D721Med (cell line): ENCODE results near the gene ACTR5.

Experiments
- DNase-seq: peaks from one replicate; pipeline ENCODE4 v3.0.0; 2011; ENCODE audit warnings: low spot score; ENCODE audit not compliant: insufficient read length
- FAIRE-seq: peaks from 2 replicates; lab custom pipeline; 2011; peaks lifted over from hg19 to GRCh38; lab: Jason Lieb, UNC
- CTCF ChIP-seq: IDR thresholded peaks from 2 replicates; pipeline ENCODE4 v1.5.1; 2012; ENCODE audit warnings: mild to moderate bottlenecking, control low read depth; ENCODE audit not compliant: insufficient read depth; ENCODE audit errors: missing control alignments

The ACTR5 gene

GRCh38 chr20:38769376-38770295, 21.4 kb downstream of the ACTR5 start:
- DNase-seq (no peak), FAIRE-seq (no peak)
- TF ChIP-seq CTCF, result no peak

GRCh38 chr20:38770546-38770945, 22.3 kb downstream of the ACTR5 start:
- DNase-seq (no peak), FAIRE-seq (no peak)
- no peak for TF ChIP-seq CTCF

GRCh38 chr20:38770970-38771369, 22.7 kb downstream of the ACTR5 start:
- FAIRE-seq (no peak), DNase-seq (no peak)
- no peak for TF ChIP-seq CTCF

GRCh38 chr20:38771621-38772020, 23.4 kb downstream of the ACTR5 start:
- no peak for TF ChIP-seq CTCF
- DNase-seq (no peak), FAIRE-seq (no peak)

GRCh38 chr20:38774167-38774566, 25.9 kb downstream of the ACTR5 start:
- FAIRE-seq (no peak), DNase-seq (no peak)
- no peak for TF ChIP-seq CTCF

GRCh38 chr20:38776363-38776762, 28.1 kb downstream of the ACTR5 start:
- FAIRE-seq, result no peak
- DNase-seq, result no peak

More at GRCh38 chr20:38776363-38776762, 28.1 kb downstream of the ACTR5 start:
- no peak for TF ChIP-seq CTCF
